ENCODE data around the gene MTNR1B. TPM values are rescaled to one million over a fixed set of nuclear protein-coding genes. Genes with fewer than 3 reads are reported as not detected.

MTNR1B gene
- total RNA-seq = not detected

GRCh38 chr11:92969634-92970347 lies at the start of gene MTNR1B:
Gene MTNR1B (plus strand): TSS chr11:92969651. CDS start chr11:92969726, 75 bp downstream.
- TF ChIP-seq CTCF (IDR thresholded peaks at IDR 0.05; ENCODE audit: low read depth) = no peak

- no peak for TF ChIP-seq CTCF (IDR thresholded peaks at IDR 0.05; ENCODE audit: low read depth)
These were observed 49.1 kb upstream of the MTNR1B start for GRCh38 chr11:92920331-92920730.

- TF ChIP-seq CTCF (IDR thresholded peaks at IDR 0.05; ENCODE audit: low read depth) = no peak
These were observed 46.7 kb upstream of the MTNR1B start for GRCh38 chr11:92922731-92923130.

- TF ChIP-seq CTCF (IDR thresholded peaks at IDR 0.05; ENCODE audit: low read depth) = no peak
These were observed 40.2 kb upstream of the MTNR1B start for GRCh38 chr11:92929246-92929645.

- no peak for TF ChIP-seq CTCF (IDR thresholded peaks at IDR 0.05; ENCODE audit: low read depth)
These were observed 39.8 kb upstream of the MTNR1B start for GRCh38 chr11:92929653-92930052.

- TF ChIP-seq CTCF (IDR thresholded peaks at IDR 0.05; ENCODE audit: low read depth) = no peak
These were observed 37.6 kb upstream of the MTNR1B start for GRCh38 chr11:92931746-92932422.

- TF ChIP-seq CTCF (IDR thresholded peaks at IDR 0.05; ENCODE audit: low read depth) = no peak
These were observed 30.1 kb upstream of the MTNR1B start for GRCh38 chr11:92939305-92939704.

Data from subcutaneous adipose tissue (tissue), 4 donors.